ENCODE data around the gene HLX.

Gene HLX

GRCh38 chr1:220901881-220902280, 22.6 kb downstream of the HLX start:
- no peak for DNase-seq

- DNase-seq: no peak
Measured at GRCh38 chr1:220902916-220903315, 23.7 kb downstream of the HLX start.

GRCh38 chr1:220904876-220905275, 25.6 kb downstream of the HLX start:
- DNase-seq: no peak

- no peak for DNase-seq
Measured at GRCh38 chr1:220905650-220906560, 26.7 kb downstream of the HLX start.

GRCh38 chr1:220906561-220907334, 27.5 kb downstream of the HLX start:
- no peak for DNase-seq

- DNase-seq: peak; percentile 20
Measured at GRCh38 chr1:220908757-220909156, 29.5 kb downstream of the HLX start.

- no peak for DNase-seq
Measured at GRCh38 chr1:220910021-220910420, 30.8 kb downstream of the HLX start.

GRCh38 chr1:220914283-220915116, 35.3 kb downstream of the HLX start:
- no peak for DNase-seq

- no peak for DNase-seq
Measured at GRCh38 chr1:220915117-220915440, 35.8 kb downstream of the HLX start.

- DNase-seq: no peak
Measured at GRCh38 chr1:220915954-220916353, 36.7 kb downstream of the HLX start.

GRCh38 chr1:220917101-220917500, 37.9 kb downstream of the HLX start:
- DNase-seq: no peak

- no peak for DNase-seq
Measured at GRCh38 chr1:220917535-220918209, 38.4 kb downstream of the HLX start.

- DNase-seq: no peak
Measured at GRCh38 chr1:220918285-220918951, 39.2 kb downstream of the HLX start.

- DNase-seq: no peak
Measured at GRCh38 chr1:220920967-220921366, 41.7 kb downstream of the HLX start.

- DNase-seq: no peak
Measured at GRCh38 chr1:220921498-220921897, 42.3 kb downstream of the HLX start.

- no peak for DNase-seq
Measured at GRCh38 chr1:220921971-220922635, 42.9 kb downstream of the HLX start.

- DNase-seq: peak; percentile 15
Measured at GRCh38 chr1:220922951-220923350, 43.7 kb downstream of the HLX start.

- no peak for DNase-seq
Measured at GRCh38 chr1:220924331-220924970, 45.2 kb downstream of the HLX start.

GRCh38 chr1:220925707-220926106, 46.5 kb downstream of the HLX start:
- no peak for DNase-seq

- no peak for DNase-seq
Measured at GRCh38 chr1:220926146-220926545, 46.9 kb downstream of the HLX start.

GRCh38 chr1:220927442-220927841, 48.2 kb downstream of the HLX start:
- DNase-seq: no peak
